CD4-positive, alpha-beta memory T cell (primary cell): ENCODE measurements around the gene RPS3A. TPM values are rescaled to one million over a fixed set of nuclear protein-coding genes. Genes with fewer than 3 reads are reported as not detected.
A peak's percentile ranks its signal among the peaks of the same experiment; 100 is the strongest.

Source experiments
- CTCF ChIA-PET: fragments of 350-600 bp; sonication (Branson Sonifier 250); formaldehyde crosslinking; loops from one replicate; lab custom pipeline; 2021; ENCODE audit warnings: inconsistent platforms; ENCODE audit not compliant: partially characterized antibody; lab: Charles Lee
- POLR2A ChIA-PET: fragments of 350-600 bp; sonication (Branson Sonifier 250); formaldehyde crosslinking; loops from one replicate; lab custom pipeline; 2021; ENCODE audit not compliant: partially characterized antibody; lab: Charles Lee
- DNase-seq, 5 donors: peaks; one replicate each; pipeline versions ENCODE4 v3.0.0 to v3.0.0-alpha.2; 2020 to 2022; ENCODE audit warnings: mixed read lengths in 1 of 5
- H3K27ac ChIP-seq: one replicate; pipeline ENCODE4 v1.7.0; 2013; ENCODE audit warnings: low read depth, low read length
- H3K27me3 ChIP-seq: 2 replicates; pipeline ENCODE4 v1.7.0; 2013; ENCODE audit warnings: mild to moderate bottlenecking, low read length, moderate library complexity; ENCODE audit not compliant: insufficient read depth
- H3K36me3 ChIP-seq: 2 replicates; pipeline ENCODE4 v1.7.0; 2013; ENCODE audit warnings: mild to moderate bottlenecking, low read length, moderate library complexity; ENCODE audit not compliant: insufficient read depth
- H3K4me1 ChIP-seq: 2 replicates; pipeline ENCODE4 v1.7.0; 2013; ENCODE audit warnings: mild to moderate bottlenecking, low read length, moderate library complexity; ENCODE audit not compliant: insufficient read depth
- H3K4me3 ChIP-seq, 2 donors: one replicate each; pipeline ENCODE4 v1.7.0; 2013; ENCODE audit warnings: low read length in 2 of 2, mild to moderate bottlenecking in 1 of 2
- H3K9me3 ChIP-seq, 2 donors: one replicate each; pipeline ENCODE4 v1.7.0; 2013; ENCODE audit warnings: low read length in 2 of 2, control low read depth in 1 of 2; ENCODE audit not compliant: control insufficient read depth in 1 of 2
- H3K27ac Mint-ChIP-seq, 7 donors: one replicate each; pipeline ENCODE4 v1.8.0; 2020 to 2021; ENCODE audit warnings: mixed read lengths in 7 of 7, mild to moderate bottlenecking in 6 of 7, inconsistent platforms in 3 of 7, moderate library complexity in 3 of 7
- H3K27me3 Mint-ChIP-seq, 2 donors: one replicate each; pipeline ENCODE4 v1.8.0; 2020 to 2021; ENCODE audit warnings: mixed read lengths in 2 of 2
- H3K36me3 Mint-ChIP-seq, 2 donors: one replicate each; pipeline ENCODE4 v1.8.0; 2020 to 2021; ENCODE audit warnings: mixed read lengths in 2 of 2, inconsistent platforms in 1 of 2, mild to moderate bottlenecking in 1 of 2
- H3K4me1 Mint-ChIP-seq, 4 donors: one replicate each; pipeline ENCODE4 v1.8.0; 2020 to 2021; ENCODE audit warnings: mixed read lengths in 4 of 4, mild to moderate bottlenecking in 1 of 4
- H3K4me3 Mint-ChIP-seq, 8 donors: one replicate each; pipeline ENCODE4 v1.8.0; 2020 to 2021; ENCODE audit warnings: mixed read lengths in 8 of 8, mild to moderate bottlenecking in 7 of 8, moderate library complexity in 6 of 8, inconsistent platforms in 3 of 8
- H3K9me3 Mint-ChIP-seq, 8 donors: one replicate each; pipeline ENCODE4 v1.8.0; 2020 to 2021; ENCODE audit warnings: mixed read lengths in 8 of 8, mild to moderate bottlenecking in 5 of 8, inconsistent platforms in 3 of 8, moderate library complexity in 1 of 8
- intact Hi-C: fragments of 100-400 bp; cut with micrococcal nuclease; formaldehyde crosslinking; loops from one replicate; pipeline ENCODE4 v1.15.1; 2023
- polyA plus RNA-seq, 2 donors: library from polyadenylated mRNA; unstranded; fragments of 300-500 nt; fragmentation: Illumina TruSeq; gene quantifications; one replicate each; pipeline ENCODE4 v1.2.3, GENCODE V29; 2021
- total RNA-seq, 2 experiments: library from RNA; stranded (reverse); gene quantifications; one replicate each; pipeline ENCODE4 v1.2.3, GENCODE V29; 2021

RPS3A gene
- total and polyA plus RNA-seq, 4 experiments from 2014 or later = 3,349 to 4,334 (median 4,088) TPM

DNA sequence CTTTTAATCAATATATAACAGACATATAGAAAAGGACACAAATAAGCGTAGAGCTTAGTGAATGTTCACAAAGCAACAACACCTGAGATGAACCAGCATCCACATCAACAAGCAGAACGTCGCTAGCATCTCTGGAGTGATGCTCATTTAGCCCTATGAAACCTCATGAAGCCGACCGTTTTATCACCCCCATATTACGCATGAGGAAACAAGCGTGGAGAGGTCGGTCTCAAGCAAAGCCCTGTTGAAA, 524 bp upstream of the RPS3A start:
- Mint-ChIP-seq H3K27ac (peak overlapping the region; percentile 95 to 99 (median 98)), H3K4me3 (peak overlapping the region; percentile 91 to 99 (median 96)), H3K9me3 (peaks cover 0 to 2% (median 0%) of the 10 kb centered on the region in 8 donors), H3K27me3 (peaks cover 1 to 3% of the 10 kb centered on the region in 2 donors), H3K4me1 (peaks cover 19 to 41% (median 27%) of the 10 kb centered on the region in 4 donors), H3K36me3 (peaks cover 25 to 43% of the 10 kb centered on the region in 2 donors)
- CTCF ChIA-PET = interaction anchor here (0.6 to 1.3 kb wide), 3 partner anchors 9 to 271 kb away, joined by 3 to 5 read pairs (median 4); partner anchors contain the start of gene LRBA
- peak overlapping the region; percentile 53 to 79 for H3K4me3 ChIP-seq
- H3K27me3 ChIP-seq = no peaks in the 10 kb centered on the region
- H3K36me3 ChIP-seq = peaks cover 24% of the 10 kb centered on the region
- H3K9me3 ChIP-seq = no peaks in the 10 kb centered on the region
- POLR2A ChIA-PET = interaction anchor here (0.6 to 3.4 kb wide), 11 partner anchors 16 to 1680 kb away, joined by 3 to 59 read pairs (median 3); partner anchors contain the start of genes LRBA and TIGD4
- peaks cover 32% of the 10 kb centered on the region for H3K4me1 ChIP-seq
- peak overlapping the region; percentile 86 for H3K27ac ChIP-seq
- DNase-seq = no peak
- intact Hi-C loops = loop anchor here (1.0 to 2.0 kb wide), 5 partner anchors 84 to 1680 kb away; partner anchors contain the start of genes ARFIP1, FBXW7, FHIP1A and GATB

- CTCF ChIA-PET = interaction anchor here (0.6 to 1.7 kb wide), 6 partner anchors 8 to 1679 kb away, joined by 3 to 9 read pairs (median 3); no protein-coding TSS in a partner anchor
- intact Hi-C loops = loop anchor here (1.0 to 2.0 kb wide), 5 partner anchors 85 to 1679 kb away; partner anchors contain the start of genes ARFIP1, FBXW7, FHIP1A and GATB
- Histone ChIP-seq H3K9me3 (no peaks in the 10 kb centered on the region), H3K4me3 (peak overlapping the region; percentile 39 to 82), H3K4me1 (peaks cover 32% of the 10 kb centered on the region), H3K27ac (peak overlapping the region; percentile 84), H3K36me3 (peaks cover 34% of the 10 kb centered on the region), H3K27me3 (no peaks in the 10 kb centered on the region)
- Mint-ChIP-seq H3K27ac (peak overlapping the region; percentile 95 to 99 (median 98)), H3K27me3 (peaks cover 0 to 3% of the 10 kb centered on the region in 2 donors), H3K4me1 (peaks cover 19 to 41% (median 27%) of the 10 kb centered on the region in 4 donors), H3K4me3 (peak overlapping the region; percentile 91 to 99 (median 96)), H3K36me3 (peaks cover 31 to 54% of the 10 kb centered on the region in 2 donors), H3K9me3 (peaks cover 0 to 2% (median 0%) of the 10 kb centered on the region in 8 donors)
- POLR2A ChIA-PET = interaction anchor here (0.8 to 3.4 kb wide), 6 partner anchors 13 to 1679 kb away, joined by 3 to 59 read pairs (median 5); partner anchors contain the start of genes GATB, LRBA and TIGD4
- DNase-seq = no peak
Observed at GRCh38 chr4:151099976-151100417, 569 bp downstream of the RPS3A start.

DNA sequence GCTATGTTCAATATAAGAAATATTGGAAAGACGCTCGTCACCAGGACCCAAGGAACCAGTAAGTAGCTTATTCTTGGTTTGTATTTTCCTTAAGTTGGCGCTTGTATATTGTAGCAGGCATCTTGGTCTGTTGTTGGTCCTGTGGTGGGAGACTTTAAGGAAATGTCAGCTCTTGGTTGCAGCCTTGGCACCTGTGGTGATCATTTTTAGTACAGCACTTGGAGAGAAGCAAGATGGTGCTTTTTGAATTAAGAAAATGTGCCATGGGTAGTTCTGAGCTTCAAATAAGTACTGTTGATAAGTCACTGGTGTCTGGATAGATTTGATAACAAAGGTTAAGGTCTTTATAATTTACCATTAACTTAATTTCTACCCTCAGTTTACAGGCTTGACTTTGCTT, 1.1 kb downstream of the RPS3A start:
- Mint-ChIP-seq H3K4me1 (peaks cover 19 to 41% (median 27%) of the 10 kb centered on the region in 4 donors), H3K9me3 (peaks cover 0 to 2% (median 0%) of the 10 kb centered on the region in 8 donors), H3K27me3 (no peaks in the 10 kb centered on the region), H3K36me3 (peaks cover 31 to 55% of the 10 kb centered on the region in 2 donors), H3K27ac (peak overlapping the region; percentile 95 to 99 (median 98)), H3K4me3 (peak overlapping the region; percentile 91 to 99 (median 96))
- peaks cover 32% of the 10 kb centered on the region for H3K4me1 ChIP-seq
- no peaks in the 10 kb centered on the region for H3K9me3 ChIP-seq
- H3K27ac ChIP-seq = peak overlapping the region; percentile 84
- H3K4me3 ChIP-seq = peak overlapping the region; percentile 39 to 82
- POLR2A ChIA-PET = interaction anchor here (0.8 to 3.4 kb wide), 4 partner anchors 13 to 660 kb away, joined by 3 to 59 read pairs (median 5); partner anchors contain the start of genes GATB and LRBA
- H3K27me3 ChIP-seq = no peaks in the 10 kb centered on the region
- peaks cover 37% of the 10 kb centered on the region for H3K36me3 ChIP-seq
- DNase-seq = no peak
- CTCF ChIA-PET = interaction anchor here (0.9 to 1.7 kb wide), 5 partner anchors 8 to 1679 kb away, joined by 3 to 9 read pairs (median 3); no protein-coding TSS in a partner anchor
- intact Hi-C loops = no loop called here

DNA sequence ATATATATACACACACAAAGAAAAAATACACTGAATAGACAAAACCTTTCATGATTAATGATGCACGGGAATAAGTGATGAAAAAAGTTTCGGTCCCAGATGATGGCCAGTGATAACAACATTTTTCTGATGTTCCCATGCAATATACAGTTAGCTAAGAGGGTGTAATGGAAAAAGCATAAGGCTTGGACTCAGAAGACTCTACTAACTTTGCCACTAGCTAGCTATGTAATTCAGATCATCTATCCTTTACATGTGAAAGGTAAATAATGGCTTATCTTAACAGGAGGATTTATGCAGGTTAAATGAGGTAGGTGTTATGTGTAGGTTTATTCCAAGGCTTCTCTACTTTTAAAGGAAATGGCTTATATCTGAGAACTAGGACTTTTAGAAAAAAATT, 4.3 kb downstream of the RPS3A start:
- peaks cover 0 to 2% (median 0%) of the 10 kb centered on the region in 8 donors for H3K9me3 Mint-ChIP-seq
- Histone ChIP-seq H3K4me3 (no peak overlapping the region), H3K27me3 (no peaks in the 10 kb centered on the region), H3K4me1 (peaks cover 25% of the 10 kb centered on the region), H3K27ac (peak overlapping the region; percentile 9), H3K9me3 (no peaks in the 10 kb centered on the region), H3K36me3 (peaks cover 61% of the 10 kb centered on the region)
- H3K27me3 Mint-ChIP-seq = no peaks in the 10 kb centered on the region
- H3K36me3 Mint-ChIP-seq = peaks cover 49 to 78% of the 10 kb centered on the region in 2 donors
- DNase-seq = no peak
- CTCF ChIA-PET = no interaction called here
- intact Hi-C loops = no loop called here
- H3K27ac Mint-ChIP-seq = peak overlapping the region in 2 of 7 donors; percentile 42 to 99
- POLR2A ChIA-PET = interaction anchor here (1.9 kb wide), 1 partner anchor 89 kb away, joined by 5 read pairs; the partner anchor contains the start of gene LRBA
- no peak overlapping the region for H3K4me3 Mint-ChIP-seq
- peaks cover 21 to 42% (median 29%) of the 10 kb centered on the region in 4 donors for H3K4me1 Mint-ChIP-seq

- Mint-ChIP-seq H3K4me1 (peaks cover 21 to 35% (median 29%) of the 10 kb centered on the region in 4 donors), H3K27me3 (no peaks in the 10 kb centered on the region), H3K9me3 (no peaks in the 10 kb centered on the region), H3K4me3 (no peak overlapping the region), H3K27ac (peak overlapping the region in 1 of 7 donors; percentile 99), H3K36me3 (peaks cover 49 to 71% of the 10 kb centered on the region in 2 donors)
- H3K36me3 ChIP-seq = peaks cover 61% of the 10 kb centered on the region
- H3K27ac ChIP-seq = no peak overlapping the region
- H3K9me3 ChIP-seq = no peaks in the 10 kb centered on the region
- no peaks in the 10 kb centered on the region for H3K27me3 ChIP-seq
- POLR2A ChIA-PET = no interaction called here
- CTCF ChIA-PET = interaction anchor here (1.5 kb wide), 1 partner anchor 13 kb away, joined by 3 read pairs; no protein-coding TSS in a partner anchor
- peaks cover 22% of the 10 kb centered on the region for H3K4me1 ChIP-seq
- no peak overlapping the region for H3K4me3 ChIP-seq
- intact Hi-C loops = no loop called here
- no peak for DNase-seq
Observed at GRCh38 chr4:151104621-151105020, 5.2 kb downstream of the RPS3A start.

DNA sequence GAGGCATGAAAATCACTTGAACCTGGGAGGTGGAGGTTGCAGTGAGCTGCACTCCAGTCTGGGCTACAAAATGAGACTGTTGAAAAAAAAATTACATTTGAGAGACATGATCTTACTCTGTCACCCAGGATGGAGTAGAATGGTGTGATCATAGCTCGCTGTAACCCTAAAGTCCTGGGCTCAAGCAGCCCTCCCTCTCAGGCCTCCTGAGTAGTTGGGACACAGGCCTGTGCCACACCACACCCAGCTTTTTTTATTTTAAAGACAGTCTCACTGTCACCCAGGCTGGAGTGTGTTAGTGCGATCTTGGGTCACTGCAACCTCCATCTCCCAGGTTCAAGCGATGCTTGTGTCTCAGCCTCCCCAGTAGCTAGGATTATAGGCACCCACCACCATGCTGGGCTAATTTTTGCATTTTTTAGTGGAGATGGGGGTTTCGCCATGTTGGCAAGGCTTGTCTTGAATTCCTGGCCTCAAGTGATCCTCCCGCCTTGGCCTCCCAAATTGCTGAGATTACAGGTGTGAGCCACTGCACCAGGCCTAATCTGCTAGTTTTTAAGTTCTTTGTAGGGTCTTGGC, 6.1 kb downstream of the RPS3A start:
- ChIA-PET CTCF (interaction anchor here (1.5 kb wide), 1 partner anchor 12 kb away, joined by 3 read pairs; no protein-coding TSS in a partner anchor), POLR2A (interaction anchor here (1.0 to 1.4 kb wide), 2 partner anchors 10 to 90 kb away, joined by 3 to 5 read pairs; partner anchors contain the start of gene LRBA)
- DNase-seq = no peak
- H3K36me3 Mint-ChIP-seq = peaks cover 47 to 64% of the 10 kb centered on the region in 2 donors
- H3K4me3 Mint-ChIP-seq = no peak overlapping the region
- Histone ChIP-seq H3K36me3 (peaks cover 61% of the 10 kb centered on the region), H3K4me3 (no peak overlapping the region), H3K27ac (no peak overlapping the region), H3K9me3 (no peaks in the 10 kb centered on the region), H3K4me1 (peaks cover 19% of the 10 kb centered on the region), H3K27me3 (no peaks in the 10 kb centered on the region)
- intact Hi-C loops = no loop called here
- no peaks in the 10 kb centered on the region for H3K27me3 Mint-ChIP-seq
- no peaks in the 10 kb centered on the region for H3K9me3 Mint-ChIP-seq
- H3K27ac Mint-ChIP-seq = peak overlapping the region in 2 of 7 donors; percentile 17 to 65
- peaks cover 18 to 28% (median 23%) of the 10 kb centered on the region in 4 donors for H3K4me1 Mint-ChIP-seq

- no peak overlapping the region for H3K4me3 Mint-ChIP-seq
Observed at GRCh38 chr4:151107063-151107462, 7.6 kb downstream of the RPS3A start.

More at GRCh38 chr4:151107063-151107462, 7.6 kb downstream of the RPS3A start:
- POLR2A ChIA-PET = interaction anchor here (1.5 kb wide), 1 partner anchor 93 kb away, joined by 3 read pairs; no protein-coding TSS in a partner anchor
- no peaks in the 10 kb centered on the region for H3K9me3 ChIP-seq
- peaks cover 36 to 54% of the 10 kb centered on the region in 2 donors for H3K36me3 Mint-ChIP-seq
- no peak overlapping the region for H3K27ac ChIP-seq
- H3K27me3 Mint-ChIP-seq = no peaks in the 10 kb centered on the region
- peaks cover 8 to 13% (median 10%) of the 10 kb centered on the region in 4 donors for H3K4me1 Mint-ChIP-seq
- H3K27me3 ChIP-seq = no peaks in the 10 kb centered on the region
- peak overlapping the region in 1 of 7 donors; percentile 20 for H3K27ac Mint-ChIP-seq
- H3K4me1 ChIP-seq = peaks cover 4% of the 10 kb centered on the region
- CTCF ChIA-PET = no interaction called here
- no peak overlapping the region for H3K4me3 ChIP-seq
- H3K9me3 Mint-ChIP-seq = no peaks in the 10 kb centered on the region
- intact Hi-C loops = no loop called here
- H3K36me3 ChIP-seq = peaks cover 56% of the 10 kb centered on the region
- DNase-seq = no peak
